ENCODE data around the gene RNASEL.
A peak's percentile ranks its signal among the peaks of the same experiment; 100 is the strongest.

The RNASEL gene

DNA sequence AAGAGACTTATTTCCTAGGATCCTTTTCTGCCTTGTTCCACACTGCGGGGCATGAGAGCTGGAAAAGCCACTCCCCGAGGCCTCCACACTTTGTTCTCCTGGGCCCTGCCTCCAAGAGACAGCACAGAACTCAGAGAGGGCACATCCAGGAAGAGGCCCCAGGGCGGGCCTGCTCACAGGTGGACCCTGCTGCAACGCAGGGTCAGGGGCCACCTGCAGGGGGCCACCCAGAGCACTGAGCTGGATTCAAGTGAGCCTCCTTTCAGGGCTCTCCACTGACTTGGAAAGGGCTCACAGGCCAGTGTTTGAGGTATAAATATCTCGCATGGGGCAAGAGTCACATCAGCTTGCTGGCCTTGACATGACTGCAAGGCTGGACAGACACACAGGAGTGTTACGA, 10.3 kb upstream of the RNASEL start:
- no peak overlapping the region for H3K27ac ChIP-seq
- no peak for TF ChIP-seq ZFX (IDR thresholded peaks at IDR 0.05; ENCODE audit: borderline replicate concordance)
- peak; percentile 63 for TF ChIP-seq CTCF (IDR thresholded peaks at IDR 0.05)

- no peak overlapping the region for H3K27ac ChIP-seq
- TF ChIP-seq ZFX (IDR thresholded peaks at IDR 0.05; ENCODE audit: borderline replicate concordance) (no peak), CTCF (IDR thresholded peaks at IDR 0.05) (no peak)
These were observed 9.2 kb upstream of the RNASEL start for GRCh38 chr1:182598296-182598695.

- TF ChIP-seq ZFX (IDR thresholded peaks at IDR 0.05; ENCODE audit: borderline replicate concordance) (no peak), CTCF (IDR thresholded peaks at IDR 0.05) (no peak)
- H3K27ac ChIP-seq = no peak overlapping the region
These were observed 7.9 kb upstream of the RNASEL start for GRCh38 chr1:182596934-182597333.

- TF ChIP-seq ZFX (IDR thresholded peaks at IDR 0.05; ENCODE audit: borderline replicate concordance) (no peak), CTCF (IDR thresholded peaks at IDR 0.05) (peak; percentile 99)
- H3K27ac ChIP-seq = no peak overlapping the region
These were observed 6.7 kb upstream of the RNASEL start for GRCh38 chr1:182595641-182596240.

- TF ChIP-seq ZFX (IDR thresholded peaks at IDR 0.05; ENCODE audit: borderline replicate concordance) (no peak), CTCF (IDR thresholded peaks at IDR 0.05) (no peak)
These were observed 875 bp upstream of the RNASEL start for GRCh38 chr1:182589931-182590330.

GRCh38 chr1:182589520-182589919, 464 bp upstream of the RNASEL start:
- H3K27ac ChIP-seq = peak overlapping the region; percentile 85
- TF ChIP-seq CTCF (IDR thresholded peaks at IDR 0.05) = no peak
- TF ChIP-seq ZFX (IDR thresholded peaks at IDR 0.05; ENCODE audit: borderline replicate concordance) = no peak

More at GRCh38 chr1:182589931-182590330, 875 bp upstream of the RNASEL start:
- no peak overlapping the region for H3K27ac ChIP-seq

- TF ChIP-seq ZFX (IDR thresholded peaks at IDR 0.05; ENCODE audit: borderline replicate concordance) (no peak), CTCF (IDR thresholded peaks at IDR 0.05) (no peak)
- H3K27ac ChIP-seq = peak overlapping the region; percentile 85
These were observed 1.2 kb downstream of the RNASEL start for GRCh38 chr1:182587666-182588499.

All from 22Rv1 (cell line).